Esophagus muscularis mucosa (tissue), 4 donors: ENCODE data around the gene MEX3A.

Experiments used
- EP300 ChIP-seq: sonication (generic); formaldehyde crosslinking; IDR thresholded peaks from one replicate; pipeline ENCODE4 v1.6.1; 2017; ENCODE audit warnings: antibody characterized with exemption
- POLR2AphosphoS5 ChIP-seq, 2 donors: sonication (generic); formaldehyde crosslinking; IDR thresholded peaks; one replicate each; pipeline ENCODE4 v1.6.1; 2017; ENCODE audit warnings: antibody characterized with exemption in 2 of 2
- TF ChIP-seq, protein P1 (sequence below), 3 experiments: fragments of 200-600 bp in 2 of 3; fragments of 450-650 bp in 1 of 3; sonication (generic) in 2 of 3; IDR thresholded peaks; one replicate each; pipeline ENCODE4 v1.5.1; 2017 to 2019; ENCODE audit warnings: antibody characterized with exemption in 3 of 3, mild to moderate bottlenecking in 2 of 3, moderate library complexity in 1 of 3

DNA sequence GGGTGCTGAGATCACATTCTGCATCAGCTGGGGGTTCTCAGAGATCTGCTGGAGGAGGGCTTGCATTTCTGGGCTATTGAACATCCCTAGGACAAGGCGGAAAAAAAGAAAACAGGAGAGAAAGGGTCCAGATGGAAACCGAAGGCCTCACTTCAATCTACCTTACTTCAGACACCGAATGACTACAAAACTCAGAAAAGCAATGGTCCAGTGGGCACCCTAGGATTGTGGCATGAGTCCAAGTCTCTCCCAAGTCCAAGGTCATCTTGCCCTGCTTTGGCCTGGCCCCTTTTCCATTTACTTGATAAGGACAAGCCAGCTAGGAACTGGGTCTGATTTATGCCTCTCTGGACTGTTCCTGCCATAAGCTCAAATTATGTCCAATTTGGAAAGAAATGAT lies 39.4 kb downstream of the MEX3A start:
- TF ChIP-seq, protein P1, sequence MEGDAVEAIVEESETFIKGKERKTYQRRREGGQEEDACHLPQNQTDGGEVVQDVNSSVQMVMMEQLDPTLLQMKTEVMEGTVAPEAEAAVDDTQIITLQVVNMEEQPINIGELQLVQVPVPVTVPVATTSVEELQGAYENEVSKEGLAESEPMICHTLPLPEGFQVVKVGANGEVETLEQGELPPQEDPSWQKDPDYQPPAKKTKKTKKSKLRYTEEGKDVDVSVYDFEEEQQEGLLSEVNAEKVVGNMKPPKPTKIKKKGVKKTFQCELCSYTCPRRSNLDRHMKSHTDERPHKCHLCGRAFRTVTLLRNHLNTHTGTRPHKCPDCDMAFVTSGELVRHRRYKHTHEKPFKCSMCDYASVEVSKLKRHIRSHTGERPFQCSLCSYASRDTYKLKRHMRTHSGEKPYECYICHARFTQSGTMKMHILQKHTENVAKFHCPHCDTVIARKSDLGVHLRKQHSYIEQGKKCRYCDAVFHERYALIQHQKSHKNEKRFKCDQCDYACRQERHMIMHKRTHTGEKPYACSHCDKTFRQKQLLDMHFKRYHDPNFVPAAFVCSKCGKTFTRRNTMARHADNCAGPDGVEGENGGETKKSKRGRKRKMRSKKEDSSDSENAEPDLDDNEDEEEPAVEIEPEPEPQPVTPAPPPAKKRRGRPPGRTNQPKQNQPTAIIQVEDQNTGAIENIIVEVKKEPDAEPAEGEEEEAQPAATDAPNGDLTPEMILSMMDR (IDR thresholded peaks at IDR 0.05) = no peak
- TF ChIP-seq POLR2AphosphoS5 (IDR thresholded peaks at IDR 0.05) (no peak), EP300 (no peak)
